Activated CD4-positive, alpha-beta T cell treated with anti-CD3 and anti-CD28 coated beads, Interleukin-2, amount 50 U/mL, for 24 hours (primary cell): ENCODE measurements around the gene GLCCI1.
"Not testable (repeated sequence)": the region's sequence is repeated elsewhere in the genome, so short reads cannot be mapped to it uniquely, and the experiment has no call there.

Experiments used
- DNase-seq, 2 donors: peaks; one replicate each; pipeline ENCODE4 v3.0.0-alpha.2; 2020; ENCODE audit warnings: low read depth in 1 of 2, low spot score in 1 of 2

The GLCCI1 gene

GRCh38 chr7:8089036-8089780 is 120.6 kb downstream of the GLCCI1 start:
- DNase-seq: no peak

GRCh38 chr7:8092140-8092539 is 123.5 kb downstream of the GLCCI1 start:
- DNase-seq: no peak

GRCh38 chr7:8094164-8095140 is 125.9 kb downstream of the GLCCI1 start:
- no peak for DNase-seq

GRCh38 chr7:8101292-8101691 is 132.7 kb downstream of the GLCCI1 start:
- not testable (repeated sequence) for DNase-seq

GRCh38 chr7:8103282-8103681 is 134.7 kb downstream of the GLCCI1 start:
- DNase-seq: no peak

GRCh38 chr7:8105449-8106095 is 137.0 kb downstream of the GLCCI1 start:
- DNase-seq: no peak

- DNase-seq: no peak
Measured at GRCh38 chr7:8109196-8110022, 140.8 kb downstream of the GLCCI1 start.

GRCh38 chr7:8111282-8111960 is 142.8 kb downstream of the GLCCI1 start:
- no peak for DNase-seq

GRCh38 chr7:8112685-8113084 is 144.1 kb downstream of the GLCCI1 start:
- DNase-seq: no peak

GRCh38 chr7:8113184-8113583 is 144.6 kb downstream of the GLCCI1 start:
- no peak for DNase-seq

GRCh38 chr7:8114175-8114574 is 145.6 kb downstream of the GLCCI1 start:
- no peak for DNase-seq

GRCh38 chr7:8115547-8116402 is 147.2 kb downstream of the GLCCI1 start:
- DNase-seq: no peak

GRCh38 chr7:8117195-8117594 is 148.6 kb downstream of the GLCCI1 start:
- no peak for DNase-seq

- DNase-seq: no peak
Measured at GRCh38 chr7:8119262-8119661, 150.7 kb downstream of the GLCCI1 start.

- no peak for DNase-seq
Measured at GRCh38 chr7:8120390-8121058, 151.9 kb downstream of the GLCCI1 start.

GRCh38 chr7:8121243-8121642 is 152.6 kb downstream of the GLCCI1 start:
- DNase-seq: no peak

- peak; percentile 53 to 78 for DNase-seq
Measured at GRCh38 chr7:8125680-8126444, 157.3 kb downstream of the GLCCI1 start.

GRCh38 chr7:8126601-8127167 is 158.1 kb downstream of the GLCCI1 start:
- no peak for DNase-seq
